ENCODE data around the gene DIS3.

DNA sequence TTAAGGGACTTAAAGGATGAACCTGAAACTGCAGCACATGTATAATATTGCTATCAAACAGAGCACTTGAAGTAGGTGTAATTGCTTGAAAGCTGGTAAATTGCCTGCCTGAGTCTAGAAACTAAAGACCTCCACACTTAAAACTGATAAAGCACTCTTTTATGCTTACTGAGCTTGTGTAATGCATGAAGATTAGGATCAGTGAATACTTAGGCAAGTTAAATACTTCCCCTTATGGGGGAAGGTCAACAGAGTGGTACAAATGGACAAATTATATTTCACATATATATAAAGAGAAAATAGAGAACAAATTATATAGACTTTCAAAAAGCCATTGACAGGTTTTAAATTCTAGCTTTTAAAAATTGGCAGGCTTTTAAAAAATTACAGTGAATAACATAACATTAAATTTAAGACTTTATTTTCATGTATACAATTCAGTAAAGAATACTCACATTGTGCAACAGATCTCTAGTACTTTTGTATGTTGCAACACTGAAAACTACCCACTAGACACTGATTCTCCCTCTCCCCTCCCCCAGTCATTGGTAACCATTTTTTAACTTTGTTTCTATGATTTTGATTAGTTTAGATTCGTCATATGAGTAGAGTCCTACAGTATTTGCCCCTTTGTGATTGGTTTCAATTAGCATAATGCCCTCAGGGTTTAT lies 24.1 kb upstream of the DIS3 start:
- TF ChIP-seq YY1 (IDR thresholded peaks at IDR 0.05; ENCODE audit: insufficient read depth, insufficient read length) (no peak), ZNF274 (IDR thresholded peaks at IDR 0.05; ENCODE audit: low read depth, low read length) (no peak)

All from NT2/D1 (cell line).